ENCODE results near the gene OLIG1. TPM values are rescaled to one million over a fixed set of nuclear protein-coding genes. Genes with fewer than 3 reads are reported as not detected.

OLIG1 gene
- not detected in 2 replicates for total RNA-seq

DNA sequence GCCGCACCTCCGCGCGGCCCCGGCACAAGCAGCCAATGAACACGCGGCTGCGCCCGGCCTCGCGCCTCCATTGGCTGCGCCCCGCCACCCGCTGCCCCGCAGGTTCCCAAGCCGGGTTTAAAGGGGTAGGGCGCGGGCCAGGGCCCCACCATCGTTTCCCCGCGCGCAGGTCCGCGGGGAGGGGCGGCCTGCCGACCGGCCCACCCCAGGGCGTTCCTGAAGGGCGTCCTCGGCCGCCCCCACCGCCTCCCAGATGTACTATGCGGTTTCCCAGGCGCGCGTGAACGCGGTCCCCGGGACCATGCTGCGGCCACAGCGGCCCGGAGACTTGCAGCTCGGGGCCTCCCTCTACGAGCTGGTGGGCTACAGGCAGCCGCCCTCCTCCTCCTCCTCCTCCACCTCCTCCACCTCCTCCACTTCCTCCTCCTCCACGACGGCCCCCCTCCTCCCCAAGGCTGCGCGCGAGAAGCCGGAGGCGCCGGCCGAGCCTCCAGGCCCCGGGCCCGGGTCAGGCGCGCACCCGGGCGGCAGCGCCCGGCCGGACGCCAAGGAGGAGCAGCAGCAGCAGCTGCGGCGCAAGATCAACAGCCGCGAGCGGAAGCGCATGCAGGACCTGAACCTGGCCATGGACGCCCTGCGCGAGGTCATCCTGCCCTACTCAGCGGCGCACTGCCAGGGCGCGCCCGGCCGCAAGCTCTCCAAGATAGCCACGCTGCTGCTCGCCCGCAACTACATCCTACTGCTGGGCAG lies at the start of gene OLIG1:
TSS of gene OLIG1 (plus strand) at position 148 of the 750 bp plus-strand sequence. CDS start at position 254, 106 bp downstream.

GRCh38 chr21:33025489-33026442 lies 44.2 kb upstream of the OLIG1 start, which contains the start of gene OLIG2:
OLIG2 (plus strand) TSS chr21:33025935; CDS start chr21:33026863, 928 bp downstream.

Other genes with a start within 250 kb of the OLIG1 start
- gene OLIG2, start 44.2 kb upstream of the OLIG1 start, total RNA-seq, result not detected in 2 replicates
- gene IFNAR2, start 159.8 kb downstream of the OLIG1 start, total RNA-seq, result 4.4 and 5.2 TPM in 2 replicates
- 45.4 and 55.1 TPM in 2 replicates for gene IL10RB, start 196.2 kb downstream of the OLIG1 start, total RNA-seq